ENCODE data around the gene CYS1.
"Not testable (repeated sequence)": the region's sequence is repeated elsewhere in the genome, so short reads cannot be mapped to it uniquely, and the experiment has no call there.

Gene CYS1
- 0 to 0.32 (median 0) reads per million in 18 experiments for total RNA-seq

GRCh38 chr2:10079870-10080535 lies at the start of gene CYS1:
Gene CYS1, minus strand, starts transcription at chr2:10080411. Its CDS starts 188 bp downstream, at chr2:10080223.
- DNase-seq = no peak

GRCh38 chr2:10129490-10129889 lies 49.3 kb upstream of the CYS1 start:
- no peak for DNase-seq

- no peak for DNase-seq
These were observed 48.2 kb upstream of the CYS1 start for GRCh38 chr2:10128420-10128819.

- DNase-seq = no peak
These were observed 46.4 kb upstream of the CYS1 start for GRCh38 chr2:10126632-10127026.

- no peak for DNase-seq
These were observed 45.8 kb upstream of the CYS1 start for GRCh38 chr2:10125842-10126631.

- peak; percentile 77 to 79 for DNase-seq
These were observed 44.4 kb upstream of the CYS1 start for GRCh38 chr2:10124538-10125045.

- DNase-seq = no peak
These were observed 43.1 kb upstream of the CYS1 start for GRCh38 chr2:10123281-10123680.

GRCh38 chr2:10122500-10123280 lies 42.5 kb upstream of the CYS1 start, which contains the start of gene RRM2:
Gene RRM2, plus strand, starts transcription at chr2:10122739. Its CDS starts 60 bp downstream, at chr2:10122799.
- peak; percentile 87 to 89 for DNase-seq

- DNase-seq = no peak
These were observed 40.8 kb upstream of the CYS1 start for GRCh38 chr2:10120877-10121574.

GRCh38 chr2:10120158-10120876 lies 40.1 kb upstream of the CYS1 start:
- peak; percentile 83 to 93 for DNase-seq

- no peak for DNase-seq
These were observed 39.5 kb upstream of the CYS1 start for GRCh38 chr2:10119601-10120157.

GRCh38 chr2:10119027-10119325 lies 38.8 kb upstream of the CYS1 start:
- DNase-seq = no peak

GRCh38 chr2:10109311-10109710 lies 29.1 kb upstream of the CYS1 start:
- peak in 1 of 2 donors; percentile 34 for DNase-seq

GRCh38 chr2:10104906-10105305 lies 24.7 kb upstream of the CYS1 start:
- DNase-seq = not testable (repeated sequence)

GRCh38 chr2:10103179-10103578 lies 23.0 kb upstream of the CYS1 start:
- no peak for DNase-seq

GRCh38 chr2:10101491-10101890 lies 21.3 kb upstream of the CYS1 start:
- DNase-seq = no peak

GRCh38 chr2:10097352-10098148 lies 17.3 kb upstream of the CYS1 start:
- peak; percentile 43 to 63 for DNase-seq

- DNase-seq = no peak
These were observed 16.4 kb upstream of the CYS1 start for GRCh38 chr2:10096641-10097040.

- DNase-seq = no peak
These were observed 15.0 kb upstream of the CYS1 start for GRCh38 chr2:10095175-10095574.

GRCh38 chr2:10094271-10094814 lies 14.1 kb upstream of the CYS1 start:
- no peak for DNase-seq

Data from inflammatory macrophage (primary cell).